Nephron progenitor cell (in vitro differentiated cells): ENCODE results near the gene C1orf210.

Experiments
- DNase-seq: peaks from one replicate; pipeline ENCODE4 v3.0.0; 2021
- H3K27ac Mint-ChIP-seq: 2 replicates; pipeline ENCODE4 v1.8.0; 2021; ENCODE audit warnings: mild to moderate bottlenecking, moderate library complexity, mixed read lengths
- H3K27me3 Mint-ChIP-seq: 2 replicates; pipeline ENCODE4 v1.8.0; 2021; ENCODE audit warnings: mild to moderate bottlenecking, low read depth, mixed read lengths; ENCODE audit not compliant: poor library complexity
- H3K36me3 Mint-ChIP-seq: 2 replicates; pipeline ENCODE4 v1.8.0; 2021; ENCODE audit warnings: low read depth, mixed read lengths
- H3K4me1 Mint-ChIP-seq: 2 replicates; pipeline ENCODE4 v1.8.0; 2021; ENCODE audit warnings: mixed read lengths
- H3K4me3 Mint-ChIP-seq: 2 replicates; pipeline ENCODE4 v1.8.0; 2021; ENCODE audit warnings: mild to moderate bottlenecking, moderate library complexity, mixed read lengths
- H3K9me3 Mint-ChIP-seq: 2 replicates; pipeline ENCODE4 v1.8.0; 2021; ENCODE audit warnings: mild to moderate bottlenecking, moderate library complexity, mixed read lengths
- TF ChIP-seq, protein P1 (sequence below): fragments of 200-600 bp; sonication (generic); IDR thresholded peaks from 2 replicates; pipeline ENCODE4 v1.5.0; 2021; ENCODE audit warnings: antibody characterized with exemption

The C1orf210 gene

DNA sequence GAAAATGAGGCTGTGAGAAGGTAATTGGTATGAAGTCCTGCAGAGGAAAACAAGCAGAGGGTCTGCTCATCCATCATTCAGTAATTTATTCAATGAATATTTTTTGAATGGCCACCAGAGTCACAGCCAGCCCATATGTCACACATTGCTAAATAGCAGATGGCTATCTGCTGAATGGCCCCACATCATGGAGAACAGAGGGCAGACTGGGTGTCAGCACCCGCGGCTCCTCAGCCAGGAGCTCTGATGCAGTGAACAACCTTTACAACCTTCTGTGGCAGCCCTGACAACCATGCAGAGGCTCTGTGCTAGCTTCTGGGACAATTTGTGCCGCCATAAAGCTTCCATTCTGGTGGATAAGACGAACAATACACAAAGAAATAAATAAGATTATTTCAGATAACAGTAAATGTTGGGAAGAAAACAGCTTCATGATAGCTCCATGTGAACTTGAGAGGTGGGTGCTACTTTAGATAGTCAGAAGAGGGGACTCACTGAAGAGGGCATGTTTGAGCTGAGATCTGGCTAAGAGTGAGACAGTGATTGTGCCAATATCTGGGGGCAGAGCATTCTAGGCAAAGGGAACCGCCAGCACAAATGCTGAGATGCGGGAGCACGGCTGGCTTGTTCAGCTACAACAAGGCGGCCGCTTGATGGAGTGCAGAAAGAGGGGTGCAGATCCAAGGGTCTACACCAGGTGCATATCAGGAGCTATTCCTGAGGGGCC, 2.8 kb upstream of the C1orf210 start:
- H3K9me3 Mint-ChIP-seq = no peaks in the 10 kb centered on the region
- TF ChIP-seq, protein P1, sequence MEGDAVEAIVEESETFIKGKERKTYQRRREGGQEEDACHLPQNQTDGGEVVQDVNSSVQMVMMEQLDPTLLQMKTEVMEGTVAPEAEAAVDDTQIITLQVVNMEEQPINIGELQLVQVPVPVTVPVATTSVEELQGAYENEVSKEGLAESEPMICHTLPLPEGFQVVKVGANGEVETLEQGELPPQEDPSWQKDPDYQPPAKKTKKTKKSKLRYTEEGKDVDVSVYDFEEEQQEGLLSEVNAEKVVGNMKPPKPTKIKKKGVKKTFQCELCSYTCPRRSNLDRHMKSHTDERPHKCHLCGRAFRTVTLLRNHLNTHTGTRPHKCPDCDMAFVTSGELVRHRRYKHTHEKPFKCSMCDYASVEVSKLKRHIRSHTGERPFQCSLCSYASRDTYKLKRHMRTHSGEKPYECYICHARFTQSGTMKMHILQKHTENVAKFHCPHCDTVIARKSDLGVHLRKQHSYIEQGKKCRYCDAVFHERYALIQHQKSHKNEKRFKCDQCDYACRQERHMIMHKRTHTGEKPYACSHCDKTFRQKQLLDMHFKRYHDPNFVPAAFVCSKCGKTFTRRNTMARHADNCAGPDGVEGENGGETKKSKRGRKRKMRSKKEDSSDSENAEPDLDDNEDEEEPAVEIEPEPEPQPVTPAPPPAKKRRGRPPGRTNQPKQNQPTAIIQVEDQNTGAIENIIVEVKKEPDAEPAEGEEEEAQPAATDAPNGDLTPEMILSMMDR = no peak
- no peak for DNase-seq
- H3K36me3 Mint-ChIP-seq = no peaks in the 10 kb centered on the region
- H3K4me1 Mint-ChIP-seq = peaks cover 30% of the 10 kb centered on the region
- H3K27me3 Mint-ChIP-seq = peaks cover 9% of the 10 kb centered on the region
- no peak overlapping the region for H3K4me3 Mint-ChIP-seq
- H3K27ac Mint-ChIP-seq = no peak overlapping the region

DNA sequence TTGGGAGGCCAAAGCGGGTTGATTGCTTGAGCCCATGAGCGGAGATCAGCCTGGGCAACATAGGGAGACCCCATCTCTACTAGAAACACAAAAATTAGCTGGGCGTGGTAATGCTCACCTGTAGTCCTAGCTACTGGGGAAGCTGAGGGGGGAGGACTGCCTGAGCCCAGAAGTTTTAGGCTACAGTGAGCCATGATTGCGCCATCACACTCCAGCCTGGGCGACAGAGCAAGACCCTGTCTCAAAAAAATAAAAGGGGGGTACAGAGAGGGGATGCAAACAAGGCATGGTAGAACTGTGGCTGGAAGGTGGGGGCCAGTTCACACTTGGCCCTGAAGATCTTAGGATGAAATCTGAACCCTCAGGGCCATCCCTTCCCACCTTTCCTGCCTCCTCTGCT, 1.2 kb upstream of the C1orf210 start:
- Mint-ChIP-seq H3K27ac (no peak overlapping the region), H3K36me3 (no peaks in the 10 kb centered on the region), H3K27me3 (peaks cover 9% of the 10 kb centered on the region), H3K4me1 (peaks cover 25% of the 10 kb centered on the region), H3K4me3 (no peak overlapping the region), H3K9me3 (no peaks in the 10 kb centered on the region)
- TF ChIP-seq, protein P1 = no peak
- DNase-seq = no peak

DNA sequence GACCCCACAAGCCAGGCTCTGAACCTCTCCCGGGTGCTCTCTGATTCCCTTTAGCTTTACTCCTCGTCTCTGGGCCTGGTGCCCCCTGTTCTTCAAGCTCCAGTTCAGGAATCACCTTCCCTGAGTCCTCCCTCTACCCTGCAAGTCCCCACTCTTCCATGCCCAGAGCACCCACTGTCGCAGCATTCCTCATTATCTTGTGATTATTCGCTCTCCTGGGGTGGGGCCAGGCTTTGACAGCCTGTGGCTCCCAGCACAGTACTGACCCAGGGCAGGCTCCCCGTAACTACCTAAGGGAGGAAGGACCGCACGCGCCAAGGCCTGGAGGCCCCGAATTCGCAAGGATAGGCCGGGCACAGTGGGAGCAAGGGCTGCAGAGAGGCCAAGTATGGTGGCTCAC, 734 bp upstream of the C1orf210 start:
- Mint-ChIP-seq H3K36me3 (no peaks in the 10 kb centered on the region), H3K4me3 (no peak overlapping the region), H3K4me1 (peaks cover 26% of the 10 kb centered on the region), H3K27ac (no peak overlapping the region), H3K27me3 (peaks cover 9% of the 10 kb centered on the region), H3K9me3 (no peaks in the 10 kb centered on the region)
- no peak for DNase-seq
- TF ChIP-seq, protein P1 = no peak

DNA sequence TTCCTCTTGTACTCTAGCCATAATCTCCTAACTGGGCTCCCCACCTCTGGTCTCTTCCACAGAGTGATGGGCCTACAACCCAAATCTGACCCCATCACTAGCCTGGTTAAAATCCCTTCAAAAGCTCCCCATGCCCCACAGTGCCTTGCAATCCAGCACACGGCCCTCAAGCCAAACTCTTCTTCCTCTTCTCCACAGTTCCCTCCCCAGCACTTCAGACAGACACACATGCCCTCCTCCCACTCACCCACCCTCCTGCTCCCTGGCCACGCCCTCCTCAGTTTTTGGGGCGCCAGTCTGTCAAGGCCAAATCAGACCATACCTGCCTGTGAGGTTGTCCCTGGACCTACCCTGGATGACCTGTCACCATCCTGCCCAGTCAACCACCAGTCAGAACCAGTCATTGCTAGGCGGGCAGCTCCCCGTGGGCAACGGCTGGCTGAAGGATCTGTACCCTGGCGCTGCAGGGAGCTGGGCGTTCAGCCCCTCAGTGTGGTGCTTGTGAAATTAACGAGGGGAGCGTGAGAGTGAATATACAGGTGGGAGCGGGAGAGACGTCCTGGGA, 753 bp downstream of the C1orf210 start:
- TF ChIP-seq, protein P1 = no peak
- no peak for DNase-seq

DNA sequence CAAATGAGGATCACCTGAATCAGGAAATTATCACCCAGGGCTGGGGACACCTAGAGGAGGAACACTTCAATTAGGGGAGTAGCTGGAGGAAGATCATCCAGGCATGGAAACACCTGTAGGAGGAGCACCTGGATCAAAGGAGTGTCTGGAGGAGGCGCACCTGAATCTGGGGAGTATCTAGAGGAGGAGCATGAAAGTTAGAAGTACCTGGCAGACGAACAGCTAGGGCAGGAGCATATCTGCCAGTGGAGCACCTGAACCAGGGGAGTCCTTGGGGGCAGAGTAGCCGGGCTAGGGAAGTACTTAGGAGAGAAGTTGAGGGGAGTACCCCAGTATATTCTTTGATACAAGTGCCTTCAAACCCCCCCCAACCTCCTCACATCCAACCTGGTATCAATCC, 1.3 kb downstream of the C1orf210 start:
- Mint-ChIP-seq H3K9me3 (no peaks in the 10 kb centered on the region), H3K4me1 (peaks cover 40% of the 10 kb centered on the region), H3K27me3 (peaks cover 13% of the 10 kb centered on the region), H3K4me3 (no peak overlapping the region), H3K27ac (no peak overlapping the region), H3K36me3 (no peaks in the 10 kb centered on the region)
- DNase-seq = no peak
- TF ChIP-seq, protein P1 = no peak

More for the DNA sequence above, 753 bp downstream of the C1orf210 start:
- H3K4me1 Mint-ChIP-seq = peaks cover 40% of the 10 kb centered on the region
- peaks cover 13% of the 10 kb centered on the region for H3K27me3 Mint-ChIP-seq
- no peaks in the 10 kb centered on the region for H3K36me3 Mint-ChIP-seq
- no peak overlapping the region for H3K4me3 Mint-ChIP-seq
- no peak overlapping the region for H3K27ac Mint-ChIP-seq
- H3K9me3 Mint-ChIP-seq = no peaks in the 10 kb centered on the region
